ENCODE results near the gene CDC20B.
"Not testable (repeated sequence)": the region's sequence is repeated elsewhere in the genome, so short reads cannot be mapped to it uniquely, and the experiment has no call there.

Gene CDC20B

DNA sequence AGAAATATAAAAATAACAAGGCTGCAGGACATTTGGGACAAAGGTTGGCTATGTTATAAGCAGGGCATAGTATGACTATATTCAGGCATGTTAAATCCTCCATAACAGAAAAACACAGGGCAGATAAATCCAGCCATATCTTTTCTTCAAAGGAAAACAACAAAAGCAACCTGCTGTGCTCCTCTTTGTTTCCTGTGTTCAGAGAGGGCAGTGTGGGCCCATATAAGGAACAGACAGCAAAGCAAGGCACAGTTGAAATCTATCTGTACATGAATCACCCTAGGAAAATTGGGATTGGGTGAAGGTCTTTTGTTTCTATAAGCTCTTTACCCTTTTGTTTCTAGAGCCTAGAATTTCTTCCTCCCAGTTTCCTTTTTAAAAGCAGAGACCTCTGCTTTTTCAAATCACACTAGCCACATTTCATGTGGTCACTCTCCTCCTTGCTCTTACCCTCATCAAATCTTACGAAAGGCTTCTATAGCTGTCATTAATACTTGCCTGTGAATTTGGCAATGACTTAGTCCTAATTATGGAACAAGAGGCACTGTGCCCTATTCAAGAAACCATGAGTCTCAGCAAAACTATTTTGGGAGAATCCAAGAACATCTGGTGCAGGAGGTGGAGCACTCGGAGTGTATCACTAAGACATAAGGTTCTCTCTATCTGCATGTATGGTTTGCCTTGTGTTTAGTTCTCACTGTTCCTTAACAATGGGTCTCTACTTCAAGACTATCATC lies 68.8 kb downstream of the CDC20B start:
- DNase-seq = no peak

DNA sequence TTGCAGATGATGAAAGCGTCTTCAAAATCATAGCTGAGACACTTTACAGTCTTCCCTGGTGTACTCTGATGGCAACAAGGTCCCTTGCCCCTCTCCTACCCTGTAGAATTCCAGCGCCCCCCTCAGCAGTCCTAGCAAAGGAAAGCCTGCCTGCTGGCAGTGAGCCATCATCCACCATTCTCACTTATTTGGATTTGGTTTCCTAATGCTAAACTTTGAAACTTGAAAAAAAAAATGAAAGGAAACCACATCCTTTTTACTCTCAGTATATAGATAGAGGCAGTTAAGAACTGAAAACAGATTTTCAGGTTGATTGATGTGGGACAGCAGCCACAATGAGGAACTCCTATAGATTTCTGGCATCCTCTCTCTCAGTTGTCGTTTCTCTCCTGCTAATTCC lies 70.6 kb downstream of the CDC20B start, which contains the start of gene GZMA:
Gene GZMA, plus strand, starts transcription at position 299 of the 400 bp plus-strand sequence. Its CDS starts 37 bp downstream, at position 336.
- DNase-seq = no peak

DNA sequence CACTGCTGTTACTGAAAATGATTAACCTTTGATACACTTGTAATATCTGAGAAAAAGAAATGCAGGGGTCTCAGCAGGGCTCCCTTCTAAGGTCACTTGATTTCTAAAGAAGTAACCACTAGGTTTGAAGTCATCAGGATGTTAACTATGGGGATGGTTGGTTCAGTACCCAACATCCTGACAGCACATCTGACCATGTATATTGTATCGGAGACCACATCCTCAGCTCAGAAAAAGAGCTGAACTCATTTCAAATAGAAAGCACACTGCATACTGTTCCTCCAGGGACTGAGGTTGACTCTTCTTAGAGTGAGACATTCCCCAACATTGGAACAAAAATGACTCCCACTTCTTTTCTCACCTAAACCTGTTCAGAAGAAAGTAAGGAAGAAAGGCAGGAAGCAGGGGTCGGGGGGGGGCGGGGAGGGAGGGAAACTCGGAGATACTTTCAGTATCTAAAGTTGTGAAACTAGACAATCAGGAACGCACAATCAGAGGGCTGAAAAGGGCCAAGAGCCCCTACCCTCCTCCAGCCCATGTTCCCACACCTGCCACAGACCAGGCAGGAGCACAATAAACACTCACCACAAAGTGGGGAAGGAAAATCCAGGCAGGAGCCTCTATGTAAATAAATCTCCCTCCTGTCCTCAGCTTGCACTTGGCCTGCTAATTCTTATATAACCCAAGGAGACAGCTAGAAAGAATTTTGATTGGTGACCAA lies 71.3 kb downstream of the CDC20B start:
- DNase-seq = no peak

DNA sequence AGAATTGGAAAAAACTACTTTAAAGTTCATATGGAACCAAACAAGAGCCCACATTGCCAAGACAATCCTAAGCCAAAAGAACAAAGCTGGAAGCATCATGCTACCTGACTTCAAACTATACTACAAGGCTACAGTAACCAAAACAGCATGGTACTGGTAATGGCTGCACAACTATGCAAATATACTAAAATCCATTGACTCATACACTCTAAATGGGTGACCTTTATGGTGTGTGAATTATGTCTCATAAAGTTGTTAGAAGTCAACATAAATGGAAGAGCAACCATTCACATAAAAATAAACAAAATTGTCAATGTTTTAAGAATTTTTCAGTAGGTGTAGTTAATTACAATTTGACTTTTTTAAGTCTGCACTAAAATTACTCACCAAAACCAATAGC lies 71.8 kb downstream of the CDC20B start:
- not testable (repeated sequence) for DNase-seq

DNA sequence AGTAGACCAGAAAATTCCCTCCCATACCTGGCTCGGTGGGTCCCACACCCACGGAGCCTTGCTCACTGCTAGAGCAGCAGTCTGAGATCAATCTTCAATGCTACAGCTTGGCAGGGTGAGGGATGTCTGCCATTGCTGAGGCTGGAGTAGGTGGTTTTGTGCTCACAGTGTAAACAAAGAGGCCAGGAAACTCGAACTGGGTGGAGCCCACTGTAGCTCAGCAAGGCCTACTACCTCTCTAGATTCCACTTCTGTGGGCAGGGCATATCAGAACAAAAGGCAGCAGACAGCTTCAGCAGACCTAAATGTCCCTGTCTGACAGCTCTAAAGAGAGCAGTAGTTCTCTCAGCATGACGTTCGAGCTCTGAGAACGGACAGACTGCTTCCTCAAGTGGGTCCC lies 76.1 kb downstream of the CDC20B start:
- DNase-seq = no peak

DNA sequence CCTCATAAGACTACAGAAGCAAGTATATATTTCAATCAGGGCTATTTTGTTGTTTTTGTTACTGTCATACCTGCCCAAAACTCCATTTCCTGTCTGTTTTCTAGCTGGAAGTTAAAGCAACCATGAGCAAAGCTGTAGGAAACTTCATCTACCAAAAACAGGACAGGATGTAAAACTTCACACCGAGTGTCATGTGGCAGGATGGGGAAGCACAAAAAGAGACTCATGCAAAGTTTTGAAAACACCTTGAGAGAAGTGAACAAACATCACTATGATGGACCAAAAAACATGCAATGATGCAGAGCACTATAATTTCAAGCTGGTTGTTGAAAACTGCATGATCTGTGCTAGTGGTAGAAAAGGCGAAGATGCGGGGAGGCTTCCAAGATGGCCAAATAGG lies 76.8 kb downstream of the CDC20B start:
- no peak for DNase-seq

DNA sequence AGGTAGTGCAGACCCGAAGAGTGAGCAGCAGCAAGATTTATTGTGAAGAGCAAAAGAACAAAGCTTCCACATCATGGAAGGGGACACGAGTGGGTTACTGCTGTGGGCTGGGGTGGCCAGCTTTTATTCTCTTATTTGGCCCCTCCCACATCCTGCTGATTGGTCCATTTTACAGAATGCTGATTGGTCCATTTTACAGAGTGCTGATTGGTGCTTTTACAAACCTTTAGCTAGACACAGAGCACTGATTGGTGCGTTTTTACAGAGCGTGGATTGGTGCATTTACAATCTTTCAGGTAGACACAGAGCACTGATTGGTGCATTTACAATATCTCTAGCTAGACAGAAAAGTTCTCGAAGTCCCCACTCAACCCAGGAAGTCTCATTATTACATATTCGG lies 82.0 kb downstream of the CDC20B start:
- DNase-seq = not testable (repeated sequence)

DNA sequence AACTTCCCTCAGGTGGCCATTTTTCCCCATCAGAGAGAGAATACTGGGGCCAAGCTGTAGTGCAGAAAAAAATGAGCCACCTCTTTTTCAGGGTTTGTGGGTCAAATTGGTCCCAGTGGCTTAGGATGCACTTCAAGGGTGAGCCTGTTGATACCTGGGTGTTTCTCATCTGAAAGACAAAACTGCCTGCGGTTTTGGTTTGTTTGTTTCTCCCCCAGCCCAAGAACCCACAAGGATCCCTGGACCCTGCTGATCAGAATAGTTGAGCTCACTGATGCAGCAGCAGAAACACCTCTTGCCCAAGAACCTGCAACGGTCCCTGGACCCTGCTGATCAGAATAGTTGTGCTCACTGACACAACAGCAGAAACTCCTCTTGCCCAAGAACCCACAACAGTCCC lies 83.7 kb downstream of the CDC20B start:
- not testable (repeated sequence) for DNase-seq

DNA sequence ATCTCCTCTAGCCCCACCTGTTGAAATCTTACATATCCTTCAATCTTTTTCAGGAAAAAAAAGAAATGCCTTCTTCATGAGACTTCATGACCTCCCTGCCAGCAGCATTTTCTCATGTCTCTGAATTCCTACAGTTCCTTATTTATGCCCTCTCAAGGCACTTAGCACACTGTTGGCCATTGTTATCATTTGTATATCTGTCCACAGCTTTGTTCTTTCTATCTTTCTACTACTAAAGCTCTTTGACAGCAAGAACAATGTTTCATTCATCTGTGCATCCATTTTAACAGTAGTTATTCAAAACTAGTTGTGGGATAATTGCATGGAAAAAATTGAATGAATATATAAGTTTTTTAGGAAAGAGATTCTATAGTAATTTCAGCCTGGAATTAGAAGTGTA lies 91.4 kb downstream of the CDC20B start:
- DNase-seq = no peak

DNA sequence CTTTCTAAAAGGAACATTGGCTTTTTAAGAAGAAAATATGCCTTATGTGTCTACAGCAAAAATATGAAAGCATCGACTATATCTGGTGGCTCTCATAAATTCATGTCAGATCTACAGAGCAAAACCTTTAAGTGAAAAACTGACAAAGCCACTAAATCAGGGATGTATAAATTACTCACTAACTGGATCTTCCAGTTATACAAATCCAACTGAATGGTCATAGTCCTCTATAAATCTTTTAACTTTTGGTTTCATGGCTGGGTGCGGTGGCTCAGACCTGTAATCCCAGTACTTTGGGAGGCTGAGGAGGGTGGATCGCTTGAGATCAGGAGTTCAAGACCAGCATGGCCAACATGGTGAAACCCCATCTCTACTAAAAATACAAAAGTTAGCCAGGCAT lies 99.8 kb downstream of the CDC20B start:
- DNase-seq = no peak

DNA sequence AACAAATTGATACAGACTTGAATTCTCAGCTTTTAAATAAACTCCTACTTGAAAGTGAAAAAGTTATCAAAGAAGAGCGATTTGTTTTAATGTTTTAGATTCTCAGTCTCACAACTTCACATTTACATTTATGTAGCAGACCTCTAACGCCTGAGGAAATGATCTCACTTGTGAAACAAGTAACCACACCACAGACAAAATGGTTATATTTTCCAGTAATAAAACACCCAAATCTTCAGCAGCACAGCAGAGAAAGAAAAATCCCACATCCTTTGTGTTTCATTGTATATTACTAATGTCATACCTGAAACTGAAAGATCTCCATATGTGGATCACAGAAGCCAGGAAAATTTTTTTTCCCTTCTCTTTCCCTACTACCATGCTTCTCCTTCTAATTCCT lies 100.3 kb downstream of the CDC20B start:
- no peak for DNase-seq

DNA sequence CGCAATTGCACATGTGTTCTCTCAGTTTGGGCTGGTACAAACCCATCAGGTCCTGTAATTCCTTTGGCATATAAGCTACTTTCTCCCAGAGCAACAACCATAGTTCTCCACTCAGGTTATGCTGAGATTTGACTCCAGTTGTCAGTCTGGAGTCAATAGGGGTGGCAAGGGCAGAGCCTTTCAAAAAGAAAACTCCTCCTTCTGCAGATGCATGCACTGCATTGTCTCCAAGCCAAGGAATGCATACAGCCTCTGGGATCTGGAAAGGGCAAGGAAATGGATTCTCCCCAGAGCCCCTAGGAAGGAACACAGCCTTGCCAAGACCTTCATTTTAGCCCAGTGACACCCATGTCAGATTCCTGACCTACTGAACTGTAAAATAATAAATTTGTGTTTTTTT lies 101.6 kb downstream of the CDC20B start:
- DNase-seq = no peak

DNA sequence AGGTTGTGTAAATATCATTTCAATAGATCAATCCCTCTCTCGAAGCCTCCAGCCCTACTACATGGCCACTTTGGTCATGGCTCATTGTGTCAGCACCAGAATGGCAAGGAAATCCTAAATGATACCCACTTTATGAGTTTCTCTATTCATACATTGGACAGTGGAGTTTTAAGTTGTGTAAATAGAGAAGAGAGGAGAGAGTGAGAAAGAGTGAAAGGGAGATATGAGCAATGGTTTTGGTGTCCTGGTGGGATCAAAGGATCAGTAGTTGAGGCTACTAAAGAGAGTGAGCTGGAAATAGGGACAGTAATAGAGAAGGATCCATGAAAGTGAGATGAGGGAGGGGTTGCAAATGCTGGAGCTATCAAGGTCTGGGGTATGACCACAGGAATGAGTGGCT lies 102.0 kb downstream of the CDC20B start:
- no peak for DNase-seq

DNA sequence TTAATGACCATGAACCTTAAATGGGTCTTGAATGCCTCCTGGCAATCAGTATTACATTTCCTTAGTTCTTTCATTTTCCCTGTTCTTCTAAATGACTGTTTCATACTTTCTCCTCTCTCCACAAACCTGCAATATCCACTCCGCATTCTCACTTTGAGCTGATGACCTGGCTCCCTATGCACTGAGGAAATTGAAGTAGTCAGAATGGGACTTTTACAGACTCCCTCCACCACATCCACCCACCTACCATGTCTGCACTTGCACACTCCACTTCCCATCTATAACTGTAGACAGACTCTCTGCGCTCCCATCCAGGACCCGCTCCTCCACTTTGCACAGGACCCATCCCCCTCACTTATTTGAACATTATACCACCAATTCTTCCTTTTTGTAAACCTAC lies 106.7 kb downstream of the CDC20B start:
- DNase-seq = no peak

DNA sequence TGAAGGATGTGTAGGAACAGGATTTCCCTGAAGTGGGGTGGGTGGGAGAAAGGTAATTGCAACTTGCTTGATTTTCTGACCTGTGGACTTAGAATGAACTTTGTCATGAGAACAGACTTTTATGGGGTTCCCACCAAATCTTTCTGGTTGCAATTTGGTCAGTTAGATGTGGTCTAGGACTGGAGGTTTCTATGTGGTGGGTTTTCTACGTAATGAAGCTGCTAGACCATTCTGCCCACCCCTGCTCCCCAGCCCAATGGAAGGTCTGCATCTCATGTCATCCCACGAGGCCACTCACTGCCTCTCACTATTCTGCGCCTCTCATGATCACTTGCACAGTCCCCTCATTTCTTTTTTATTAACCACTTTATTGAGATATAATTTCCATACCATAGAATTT lies 108.5 kb downstream of the CDC20B start:
- DNase-seq = no peak

DNA sequence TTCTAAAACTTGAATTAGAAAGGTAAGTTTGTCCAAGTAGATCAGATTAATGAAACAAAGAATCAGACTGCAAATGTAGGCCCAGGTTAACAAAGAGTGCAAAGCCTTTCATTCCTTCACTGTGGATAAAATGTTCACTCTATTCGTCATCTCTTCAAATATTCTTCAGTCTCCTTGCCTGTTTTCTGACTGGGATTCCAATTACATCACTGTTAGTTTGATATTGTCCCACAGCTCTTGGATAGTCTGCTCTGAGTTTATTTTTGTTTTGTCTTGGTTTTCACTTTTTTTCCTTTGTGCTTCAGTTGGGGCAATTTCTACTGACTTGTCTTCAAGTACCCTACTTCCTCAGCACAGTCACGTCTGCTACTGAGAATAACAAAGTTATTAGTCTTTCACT lies 109.1 kb downstream of the CDC20B start:
- no peak for DNase-seq

DNA sequence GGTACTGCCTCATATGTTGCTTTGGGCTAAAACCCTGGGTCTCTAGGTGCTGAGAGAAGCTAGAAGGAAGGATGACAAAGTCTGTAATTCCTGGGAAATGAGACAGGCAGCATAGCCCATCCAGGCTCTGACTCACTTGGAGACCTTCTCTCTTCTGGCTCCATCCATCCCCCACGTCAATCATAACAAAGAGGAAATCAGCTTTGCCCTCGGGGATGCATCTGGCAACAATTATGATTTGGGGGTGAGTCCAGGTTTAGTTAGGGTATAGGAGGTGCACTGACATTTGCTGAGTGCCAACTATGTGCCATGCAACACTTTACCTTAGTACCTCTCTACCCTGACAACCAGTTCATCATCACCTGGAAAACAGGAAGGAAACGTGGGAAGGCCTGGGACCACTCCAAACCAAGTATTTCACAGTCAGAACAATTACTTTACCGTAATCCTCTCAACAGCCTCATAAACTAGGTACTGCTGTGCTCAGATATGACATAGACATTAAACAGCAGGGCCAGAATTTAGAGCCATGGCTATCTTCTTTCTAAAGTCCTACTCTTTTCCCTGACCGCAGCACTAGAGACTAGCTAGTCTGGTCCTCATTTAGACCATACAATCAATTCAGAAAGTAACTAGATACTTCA lies 109.6 kb downstream of the CDC20B start:
- DNase-seq = no peak

Measured in NCI-H2081 (cell line).